CD14-positive monocyte (primary cell): Measurements from ENCODE around the gene URGCP. TPM values are rescaled to one million over a fixed set of nuclear protein-coding genes. Genes with fewer than 3 reads are reported as not detected.

Experiments
- DNase-seq, 3 donors: peaks; one replicate each; pipeline ENCODE4 v3.0.0-alpha.2; 2011 to 2022
- H2AFZ ChIP-seq: 2 replicates; pipeline ENCODE4 v1.6.0; 2012; ENCODE audit warnings: mild to moderate bottlenecking, low read depth, low read length, inconsistent platforms; ENCODE audit not compliant: insufficient read depth, poor library complexity, severe bottlenecking
- H3K27ac ChIP-seq, 2 donors: 1 replicate in 1 of 2; 2 replicates in 1 of 2; pipeline ENCODE4 v1.5.1; 2012 to 2013; ENCODE audit warnings: low read length in 2 of 2, control low read depth in 1 of 2, inconsistent platforms in 1 of 2, low read depth in 1 of 2, mild to moderate bottlenecking in 1 of 2
- H3K27me3 ChIP-seq, 2 donors: one replicate each; pipeline versions ENCODE4 v1.6.0 to v1.6.1; 2011 to 2013; ENCODE audit warnings: low read length in 2 of 2; ENCODE audit not compliant: control insufficient read depth in 2 of 2, insufficient read depth in 2 of 2
- H3K36me3 ChIP-seq, 2 donors: replicated peaks in 1 of 2; 1 replicate in 1 of 2; 2 replicates in 1 of 2; pipeline versions ENCODE4 v1.5.1 to v1.6.1; 2012 to 2013; ENCODE audit warnings: low read length in 2 of 2, control low read depth in 1 of 2, inconsistent platforms in 1 of 2, mild to moderate bottlenecking in 1 of 2; ENCODE audit not compliant: insufficient read depth in 2 of 2, control insufficient read depth in 1 of 2
- H3K4me1 ChIP-seq, 2 donors: 1 replicate in 1 of 2; 2 replicates in 1 of 2; pipeline versions ENCODE4 v1.5.1 to v1.6.1; 2012 to 2013; ENCODE audit warnings: low read length in 2 of 2, control low read depth in 1 of 2, inconsistent platforms in 1 of 2, mild to moderate bottlenecking in 1 of 2, moderate library complexity in 1 of 2; ENCODE audit not compliant: insufficient read depth in 2 of 2, control insufficient read depth in 1 of 2
- H3K4me2 ChIP-seq: replicated peaks from 2 replicates; pipeline ENCODE3; 2012; ENCODE audit warnings: low read length, moderate library complexity, mild to moderate bottlenecking; ENCODE audit not compliant: poor library complexity, severe bottlenecking; ENCODE audit errors: extremely low read depth
- H3K4me3 ChIP-seq, 3 experiments: fragments of 200-600 bp in 1 of 3; sonication (generic) in 1 of 3; replicated peaks in 1 of 3; 1 replicate in 2 of 3; 2 replicates in 1 of 3; pipeline ENCODE4 v1.5.1; 2011 to 2013; ENCODE audit warnings: low read length in 3 of 3, mild to moderate bottlenecking in 3 of 3, control low read depth in 2 of 3, low read depth in 2 of 3, inconsistent platforms in 1 of 3, moderate library complexity in 1 of 3
- H3K79me2 ChIP-seq: 2 replicates; pipeline ENCODE4 v1.6.0; 2012; ENCODE audit warnings: mild to moderate bottlenecking, control low read depth, inconsistent platforms, low read length, moderate library complexity; ENCODE audit not compliant: insufficient read depth
- H3K9ac ChIP-seq: 2 replicates; pipeline ENCODE4 v1.6.0; 2017; ENCODE audit warnings: low read length, mild to moderate bottlenecking; ENCODE audit not compliant: insufficient read depth, poor library complexity, severe bottlenecking
- H3K9me3 ChIP-seq, 2 donors: replicated peaks in 1 of 2; 1 replicate in 1 of 2; 2 replicates in 1 of 2; pipeline versions ENCODE4 v1.5.1 to v1.6.1; 2012 to 2013; ENCODE audit warnings: low read length in 2 of 2, control low read depth in 1 of 2; ENCODE audit not compliant: control insufficient read depth in 1 of 2, insufficient read depth in 1 of 2
- H4K20me1 ChIP-seq: 2 replicates; pipeline ENCODE4 v1.6.0; 2012; ENCODE audit warnings: mild to moderate bottlenecking, low read length, control low read depth, moderate library complexity; ENCODE audit not compliant: insufficient read depth
- H3K27ac Mint-ChIP-seq, 7 donors: one replicate each; pipeline ENCODE4 v1.8.0; 2020; ENCODE audit warnings: mild to moderate bottlenecking in 7 of 7, mixed read lengths in 7 of 7, moderate library complexity in 6 of 7, inconsistent platforms in 2 of 7
- H3K27me3 Mint-ChIP-seq, 3 donors: one replicate each; pipeline ENCODE4 v1.8.0; 2021 to 2022; ENCODE audit warnings: low read depth in 3 of 3, mild to moderate bottlenecking in 3 of 3, mixed read lengths in 3 of 3, moderate library complexity in 3 of 3, inconsistent platforms in 1 of 3
- H3K36me3 Mint-ChIP-seq, 2 donors: one replicate each; pipeline ENCODE4 v1.8.0; 2020; ENCODE audit warnings: mixed read lengths in 2 of 2, inconsistent platforms in 1 of 2, mild to moderate bottlenecking in 1 of 2
- H3K4me1 Mint-ChIP-seq: one replicate; pipeline ENCODE4 v1.8.0; 2020; ENCODE audit warnings: mild to moderate bottlenecking, mixed read lengths
- H3K4me3 Mint-ChIP-seq, 2 donors: one replicate each; pipeline ENCODE4 v1.8.0; 2020; ENCODE audit warnings: mild to moderate bottlenecking in 2 of 2, mixed read lengths in 2 of 2, moderate library complexity in 1 of 2
- H3K9me3 Mint-ChIP-seq, 7 donors: one replicate each; pipeline ENCODE4 v1.8.0; 2020 to 2022; ENCODE audit warnings: mixed read lengths in 7 of 7, mild to moderate bottlenecking in 6 of 7, moderate library complexity in 6 of 7, inconsistent platforms in 2 of 7
- CTCF ChIP-seq: fragments of 200-600 bp; IDR thresholded peaks from one replicate; pipeline ENCODE4 v1.8.0; 2022; ENCODE audit warnings: antibody characterized with exemption, mild to moderate bottlenecking
- WGBS: methylation state at CpG from one replicate; pipeline ENCODE4 v1.1.5; 2013; ENCODE audit warnings: missing lambda C conversion rate; ENCODE audit not compliant: insufficient coverage; 5-methylcytosine and 5-hydroxymethylcytosine counted together
- intact Hi-C, 2 donors: fragments of 100-400 bp; cut with micrococcal nuclease; formaldehyde crosslinking; loops; one replicate each; pipeline versions ENCODE4 v1.15.0 to v1.15.1; 2023
- polyA plus RNA-seq, 3 donors: library from polyadenylated mRNA; depleted of rRNA in 1 of 3; unstranded in 2 of 3; stranded (reverse) in 1 of 3; fragments of 300-500 nt in 2 of 3; fragments of >200 nt in 1 of 3; fragmentation: Illumina TruSeq in 2 of 3; gene quantifications; 1 replicate in 2 of 3; 2 replicates in 1 of 3; pipeline ENCODE4 v1.2.3, GENCODE V29; 2012 to 2021

URGCP gene
- polyA plus RNA-seq, 3 donors: 5.7 to 6.8 (median 5.9) TPM

- 100% methylated on average over 6 of the region's 6 CpGs for WGBS
- peak overlapping the region in 1 of 7 donors; percentile 33 for H3K27ac Mint-ChIP-seq
- peaks cover 0 to 1% (median 0%) of the 10 kb centered on the region in 7 donors for H3K9me3 Mint-ChIP-seq
- H3K27me3 Mint-ChIP-seq: no peaks in the 10 kb centered on the region
- peaks cover 17% of the 10 kb centered on the region for H3K79me2 ChIP-seq
- peaks cover 18% of the 10 kb centered on the region for H3K4me1 Mint-ChIP-seq
- peaks cover 3% of the 10 kb centered on the region for H4K20me1 ChIP-seq
- H3K9ac ChIP-seq: no peak overlapping the region
- no peaks in the 10 kb centered on the region for H3K27me3 ChIP-seq
- no peak overlapping the region for H3K4me3 ChIP-seq
- H3K36me3 Mint-ChIP-seq: peaks cover 20 to 27% of the 10 kb centered on the region in 2 donors
- H3K27ac ChIP-seq: no peak overlapping the region
- H3K4me2 ChIP-seq: no peak overlapping the region
- intact Hi-C loops: no loop called here
- H3K36me3 ChIP-seq: peaks cover 5 to 10% of the 10 kb centered on the region in 2 donors
- H3K9me3 ChIP-seq: no peaks in the 10 kb centered on the region
- no peak for TF ChIP-seq CTCF
- peaks cover 0 to 3% of the 10 kb centered on the region in 2 donors for H3K4me1 ChIP-seq
- no peak overlapping the region for H2AFZ ChIP-seq
- peak overlapping the region in 1 of 2 donors; percentile 31 for H3K4me3 Mint-ChIP-seq
- no peak for DNase-seq
Measured at GRCh38 chr7:43890468-43890867, 15.9 kb downstream of the URGCP start.

- Histone ChIP-seq H2AFZ (no peak overlapping the region), H3K4me3 (no peak overlapping the region), H3K27ac (no peak overlapping the region), H3K9ac (no peak overlapping the region), H4K20me1 (peaks cover 3% of the 10 kb centered on the region), H3K9me3 (no peaks in the 10 kb centered on the region), H3K4me1 (peaks cover 0 to 3% of the 10 kb centered on the region in 2 donors), H3K4me2 (no peak overlapping the region), H3K27me3 (no peaks in the 10 kb centered on the region), H3K36me3 (peaks cover 5 to 22% of the 10 kb centered on the region in 2 donors), H3K79me2 (peaks cover 13% of the 10 kb centered on the region)
- peak in 1 of 3 donors; percentile 20 for DNase-seq
- WGBS: 82% methylated on average over 4 of the region's 7 CpGs
- no peak overlapping the region for H3K4me3 Mint-ChIP-seq
- peaks cover 0 to 1% (median 0%) of the 10 kb centered on the region in 7 donors for H3K9me3 Mint-ChIP-seq
- no peaks in the 10 kb centered on the region for H3K27me3 Mint-ChIP-seq
- peaks cover 20 to 28% of the 10 kb centered on the region in 2 donors for H3K36me3 Mint-ChIP-seq
- H3K27ac Mint-ChIP-seq: peak overlapping the region in 3 of 7 donors; percentile 22 to 70 (median 26)
- TF ChIP-seq CTCF: no peak
- intact Hi-C loops: no loop called here
- peaks cover 18% of the 10 kb centered on the region for H3K4me1 Mint-ChIP-seq
Measured at GRCh38 chr7:43888993-43889945, 17.1 kb downstream of the URGCP start.
